GM19324 (cell line): ENCODE data around the gene C16orf82.

Source experiments
- ATAC-seq: cut with Tn5 transposase; IDR thresholded peaks from one replicate; pipeline ENCODE4 v1.9.1; 2021; ENCODE audit warnings: mild to moderate bottlenecking, moderate library complexity; ENCODE audit not compliant: unreplicated experiment, low FRiP score

C16orf82 gene

DNA sequence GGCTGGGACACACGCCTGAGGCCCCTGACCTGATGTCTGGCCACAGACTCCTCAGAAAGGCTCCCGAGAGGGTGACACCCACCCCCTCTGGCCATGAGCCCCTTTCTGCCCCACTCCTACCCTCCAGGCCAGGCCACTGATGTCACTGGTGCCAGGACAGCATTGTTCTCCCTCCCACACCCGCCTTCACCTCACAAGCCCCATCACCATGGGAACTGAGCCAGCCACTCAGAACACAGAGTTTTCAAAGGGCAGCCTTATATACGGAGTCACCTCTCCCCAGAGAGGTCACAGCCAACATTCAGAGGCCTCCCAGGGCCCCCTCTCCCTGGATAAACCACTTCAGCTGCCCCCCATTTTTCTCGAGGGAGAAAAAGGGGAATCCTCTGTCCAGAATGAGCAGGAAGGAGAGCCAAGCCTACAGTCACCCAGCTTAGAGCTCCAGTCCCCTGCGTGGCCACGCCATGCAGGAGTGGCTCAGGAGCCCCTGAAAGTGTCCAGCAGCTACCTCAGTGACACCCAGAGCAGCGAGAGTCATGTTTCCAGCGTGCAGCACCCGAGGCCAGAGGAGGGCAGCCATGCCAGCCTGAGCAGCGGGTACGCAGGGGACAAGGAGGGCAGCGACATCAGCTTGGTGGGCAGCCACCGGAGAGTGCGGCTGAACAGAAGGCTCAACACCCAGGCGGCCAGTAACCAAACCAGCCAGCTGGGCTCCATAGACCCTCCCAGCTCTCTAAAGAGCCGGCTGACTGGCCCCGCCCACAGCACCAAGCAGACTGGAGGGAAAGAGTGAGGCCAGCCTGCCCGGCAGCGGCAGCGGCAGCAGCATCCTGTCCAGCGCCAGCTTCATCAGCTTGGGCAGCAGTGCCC lies at the start of gene C16orf82:
Gene C16orf82, plus strand, starts transcription at position 260 of the 870 bp plus-strand sequence.
- no peak for ATAC-seq

GRCh38 chr16:27020031-27020430 lies 46.7 kb upstream of the C16orf82 start:
- no peak for ATAC-seq

GRCh38 chr16:27024010-27024409 lies 42.7 kb upstream of the C16orf82 start:
- no peak for ATAC-seq

DNA sequence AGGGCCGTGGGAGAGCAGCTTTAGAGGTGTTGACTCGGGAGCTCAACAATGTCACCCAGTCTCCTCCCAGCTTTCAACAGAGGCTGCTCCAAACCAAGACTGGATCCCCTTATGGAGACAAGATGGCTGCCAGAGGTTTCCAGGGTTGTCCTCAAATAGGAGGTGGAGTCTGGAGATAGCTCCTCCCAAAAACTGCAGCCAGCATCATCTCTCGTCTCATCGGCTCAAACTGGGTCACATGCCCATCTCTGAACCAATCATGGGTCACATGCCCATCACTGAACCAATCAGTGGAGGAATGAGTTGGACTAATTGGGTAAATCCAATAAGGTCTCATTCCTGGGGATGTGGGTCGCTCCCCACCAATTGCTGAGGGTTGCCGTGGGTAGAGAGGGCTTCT lies 41.1 kb upstream of the C16orf82 start:
- ATAC-seq: no peak

DNA sequence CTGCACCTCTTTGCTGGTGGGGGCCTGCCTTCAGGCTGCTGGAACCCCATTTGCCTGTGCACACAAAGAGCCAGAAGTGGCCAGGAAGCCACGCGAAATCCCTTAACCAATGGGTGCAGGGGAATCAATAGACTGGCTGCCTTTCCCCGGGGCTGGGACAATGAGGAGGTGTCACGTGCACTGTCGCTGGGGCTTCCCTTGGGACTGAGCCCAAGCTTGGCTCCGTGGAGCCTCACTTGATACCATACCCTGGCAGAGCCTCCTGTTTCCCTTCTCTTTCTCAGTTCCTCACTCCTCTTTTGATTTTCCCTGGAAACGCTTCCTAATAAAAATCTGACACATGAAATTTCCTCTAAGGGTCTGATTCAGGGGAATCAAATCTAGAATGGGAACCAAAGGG lies 38.8 kb upstream of the C16orf82 start:
- no peak for ATAC-seq

DNA sequence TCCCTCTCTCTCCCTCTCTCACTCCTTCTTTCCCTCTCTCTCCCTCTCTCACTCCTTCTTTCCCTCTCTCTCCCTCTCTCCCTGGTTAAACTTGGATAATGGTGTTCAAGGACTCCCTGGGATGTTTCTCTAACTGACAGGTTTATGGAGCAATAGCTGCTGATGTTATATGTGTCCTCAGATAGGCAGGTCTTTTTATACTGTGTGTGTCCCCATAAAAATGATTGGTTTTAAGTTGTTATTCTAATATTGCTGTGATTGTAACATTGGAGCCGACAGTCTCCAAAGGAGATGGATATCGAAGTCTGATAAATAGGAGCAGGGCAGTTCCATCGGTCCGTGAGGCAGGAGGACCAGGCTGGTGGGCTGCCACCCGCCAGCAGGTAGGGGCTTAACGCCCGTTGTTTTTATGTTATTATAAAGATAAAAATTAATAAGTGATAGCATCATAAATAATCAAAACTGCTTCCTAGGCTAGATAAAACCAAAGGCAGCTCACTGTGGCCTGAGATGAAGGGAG lies 38.1 kb upstream of the C16orf82 start:
- ATAC-seq: no peak

DNA sequence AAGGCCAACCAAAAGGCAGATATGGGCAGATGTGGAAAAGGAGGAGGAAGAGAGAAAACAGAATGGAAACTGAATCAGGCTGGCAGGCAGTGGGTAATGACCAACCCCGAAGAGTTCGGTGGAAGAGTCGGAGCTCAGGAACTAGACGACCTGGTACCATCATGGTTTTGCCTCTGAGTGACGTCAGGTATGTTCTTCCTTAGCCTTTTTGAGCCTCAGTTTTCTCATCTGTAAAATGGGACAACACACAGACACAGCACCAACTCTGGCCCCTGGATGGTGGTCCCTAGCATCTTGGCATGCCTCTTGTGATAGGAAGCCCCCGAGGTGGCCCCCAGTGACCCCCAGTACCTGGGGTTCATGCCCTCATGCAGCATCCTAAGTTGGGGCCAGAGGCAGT lies 37.2 kb upstream of the C16orf82 start:
- no peak for ATAC-seq

DNA sequence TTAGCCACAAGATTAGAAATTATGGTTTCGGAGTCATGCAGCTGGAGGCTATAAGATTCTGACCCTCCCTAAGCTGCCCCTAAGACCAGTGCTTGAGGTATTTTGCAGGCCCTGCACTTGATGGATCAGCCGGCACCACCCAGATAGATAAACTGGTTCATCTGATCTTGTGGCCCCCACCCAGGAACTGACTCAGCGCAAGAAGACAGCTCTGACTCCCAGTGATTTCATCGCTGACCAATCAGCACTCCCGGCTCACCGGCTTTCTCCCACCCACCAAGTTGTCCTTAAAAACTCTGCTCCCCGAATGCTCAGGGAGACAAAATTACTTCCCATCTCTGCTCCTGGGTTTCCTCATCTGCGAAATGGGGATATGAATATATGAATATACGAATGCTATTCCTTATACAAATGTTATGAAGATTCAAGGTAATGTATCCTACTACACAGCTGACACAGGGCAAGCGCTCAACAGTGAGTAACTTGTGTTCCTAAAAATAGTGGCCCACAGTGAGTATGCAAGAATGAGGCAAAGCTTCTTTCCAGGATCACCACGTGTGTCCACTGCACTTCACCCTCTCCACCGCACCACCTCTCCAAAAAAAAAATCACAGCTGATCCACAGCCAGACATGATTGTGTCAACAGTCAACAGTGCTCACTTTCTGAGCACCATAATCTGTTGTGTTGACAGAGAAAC lies 33.3 kb upstream of the C16orf82 start:
- ATAC-seq: no peak

- no peak for ATAC-seq
These were observed 26.0 kb upstream of the C16orf82 start for GRCh38 chr16:27040732-27041131.

- ATAC-seq: no peak
These were observed 19.7 kb upstream of the C16orf82 start for GRCh38 chr16:27046958-27047518.

DNA sequence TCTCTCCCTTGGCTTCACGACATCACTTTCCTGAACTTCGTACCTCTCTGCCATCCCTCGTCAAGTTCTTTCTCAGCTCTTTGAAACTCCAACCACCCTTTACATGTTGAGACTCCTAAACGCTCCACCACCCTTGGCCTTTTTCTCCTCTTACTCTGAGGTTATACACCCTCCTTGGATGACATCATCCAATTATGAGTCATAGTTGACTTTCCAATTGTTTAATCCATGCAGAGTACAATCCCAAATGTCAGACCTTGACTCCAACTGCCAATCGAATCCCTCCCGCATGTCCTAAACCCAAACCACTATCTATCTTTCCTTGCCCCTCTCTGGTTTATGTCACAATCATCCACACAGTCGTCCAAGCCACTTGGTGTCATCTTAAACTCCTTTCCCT lies 18.4 kb upstream of the C16orf82 start:
- ATAC-seq: no peak

GRCh38 chr16:27049117-27049516 lies 17.6 kb upstream of the C16orf82 start:
- no peak for ATAC-seq

DNA sequence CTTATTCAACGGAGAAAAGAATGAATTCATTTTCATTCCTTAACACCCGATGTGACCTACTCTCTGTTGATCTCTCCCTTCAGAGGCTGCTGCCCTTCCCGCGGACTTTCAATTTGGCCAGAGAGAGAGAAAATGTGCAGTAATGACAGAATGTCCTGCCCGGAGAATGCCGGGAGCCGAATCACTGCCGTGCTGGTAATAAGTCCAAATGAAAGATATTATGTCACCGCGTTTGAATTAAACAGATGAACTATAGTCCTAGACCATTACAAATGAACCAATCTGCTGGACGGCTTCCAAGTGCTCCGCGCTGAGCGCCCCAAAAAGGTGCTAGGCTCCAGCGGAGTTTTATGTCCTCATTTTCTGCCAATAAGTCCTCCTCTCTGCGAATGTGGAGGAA lies 14.7 kb upstream of the C16orf82 start:
- no peak for ATAC-seq

DNA sequence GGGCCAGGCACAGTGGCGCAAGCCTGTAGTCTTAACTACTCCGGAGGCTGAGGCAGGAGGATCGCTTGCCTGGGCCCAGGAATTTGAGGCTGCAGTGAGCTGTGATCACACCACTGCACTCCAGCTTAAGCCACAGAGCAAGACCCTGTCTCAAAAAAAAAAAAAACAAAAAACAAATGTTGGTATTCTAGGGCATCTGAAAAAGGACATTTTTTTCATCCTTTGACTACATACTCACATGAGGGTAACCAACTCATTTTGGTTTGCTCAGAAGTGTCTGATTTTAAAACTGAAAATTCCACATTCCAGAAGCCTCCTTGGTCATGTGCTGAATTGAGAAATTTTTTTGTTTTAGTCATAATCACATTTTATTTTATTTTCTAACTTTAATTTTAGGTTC lies 12.7 kb upstream of the C16orf82 start:
- ATAC-seq: no peak

GRCh38 chr16:27058299-27058698 lies 8.4 kb upstream of the C16orf82 start:
- no peak for ATAC-seq

DNA sequence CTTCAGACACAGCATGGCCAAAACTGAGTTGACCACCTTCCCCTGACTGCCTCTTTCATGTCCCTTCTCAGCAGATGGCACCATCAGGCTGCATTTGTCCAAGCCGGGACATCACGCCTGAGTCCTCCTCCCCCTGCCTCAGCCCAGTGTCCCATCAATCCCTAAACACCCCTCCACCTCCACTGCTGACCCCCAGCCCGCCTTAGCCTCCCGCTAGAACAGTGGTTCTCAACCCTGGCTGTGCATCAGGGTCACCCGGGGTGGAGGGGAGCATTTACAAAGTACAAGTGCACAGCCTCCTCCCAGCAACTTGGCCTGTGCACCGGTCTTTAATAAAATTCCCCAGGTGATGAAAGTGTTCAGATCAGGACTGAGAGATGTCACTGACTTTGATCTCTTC lies 4.0 kb downstream of the C16orf82 start:
- no peak for ATAC-seq

DNA sequence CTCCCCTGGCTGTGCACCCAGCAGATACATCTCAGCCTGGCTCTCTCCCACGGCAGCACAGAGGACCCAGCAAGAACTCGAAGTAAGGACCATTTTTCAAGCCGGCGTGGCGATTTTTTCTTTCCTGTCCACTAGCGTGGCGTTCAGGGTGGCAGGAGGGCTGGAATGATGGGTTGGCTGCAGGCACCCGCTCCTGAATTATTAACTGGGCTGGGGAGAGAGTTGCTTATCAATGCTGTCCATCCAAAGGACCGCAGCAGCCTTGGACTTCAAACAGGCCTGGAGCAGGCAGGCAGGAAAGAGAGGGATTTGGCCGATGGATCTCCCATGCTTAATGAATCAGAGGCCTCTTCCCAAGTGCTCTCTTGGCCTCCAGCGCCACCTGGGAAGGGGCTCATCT lies 7.0 kb downstream of the C16orf82 start:
- ATAC-seq: no peak

- ATAC-seq: no peak
These were observed 14.2 kb downstream of the C16orf82 start for GRCh38 chr16:27080895-27081294.

DNA sequence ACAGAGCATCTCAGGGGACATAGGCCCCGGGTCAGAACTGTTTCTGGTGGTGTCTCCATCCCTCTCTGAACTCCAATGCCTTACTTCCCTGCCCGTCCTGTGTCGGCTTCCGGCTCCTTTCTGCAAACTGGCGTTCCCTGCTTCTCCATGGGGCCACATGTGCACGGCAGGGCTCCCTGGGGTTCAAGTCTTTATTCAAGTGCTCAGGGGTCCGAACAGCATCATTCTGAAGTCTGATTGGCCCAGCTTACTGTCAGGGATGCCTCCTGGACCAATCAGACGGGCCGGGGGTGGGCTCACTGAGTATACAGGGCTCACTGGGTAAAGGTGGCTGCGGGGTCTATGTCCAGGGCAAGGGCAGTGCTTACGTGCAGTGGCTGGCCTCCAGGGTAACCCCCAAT lies 17.1 kb downstream of the C16orf82 start:
- ATAC-seq: no peak

GRCh38 chr16:27084307-27085028 lies 17.7 kb downstream of the C16orf82 start:
- no peak for ATAC-seq

DNA sequence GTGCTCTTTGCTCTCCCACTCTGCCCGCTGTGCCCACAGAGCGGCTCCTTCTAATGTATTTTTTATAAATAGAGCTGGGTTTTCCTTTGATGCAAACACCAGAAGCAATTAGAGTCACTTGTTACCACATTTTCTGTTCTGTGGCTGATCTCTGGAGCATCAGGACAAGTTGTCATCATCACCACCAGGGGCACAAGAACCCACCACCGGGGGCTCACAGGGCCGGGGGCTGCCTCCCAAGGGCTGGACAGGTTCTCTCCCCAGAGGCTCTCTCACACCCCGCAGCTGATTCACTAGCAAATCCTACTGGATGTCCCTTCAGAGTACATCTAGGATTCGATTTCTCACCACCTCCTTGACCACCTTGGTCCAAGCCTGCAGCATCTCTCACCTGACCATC lies 18.5 kb downstream of the C16orf82 start:
- no peak for ATAC-seq
